Measurements from ENCODE around the gene CNTNAP5. TPM values are rescaled to one million over a fixed set of nuclear protein-coding genes. Genes with fewer than 3 reads are reported as not detected.

CNTNAP5 gene
- total and polyA plus RNA-seq, 2 donors (not counting 3 experiments of a cell fraction or from before 2014, with no cell fraction given) = not detected

GRCh38 chr2:124437811-124438210 is 412.7 kb downstream of the CNTNAP5 start:
- no peak overlapping the region for H2AFZ ChIP-seq (ENCODE audit: low read depth, low read length)
- ChIA-PET POLR2A (no interaction called here), CTCF (no interaction called here)
- no peak overlapping the region for H3K27ac ChIP-seq (ENCODE audit: insufficient read depth, low read depth, low read length)
- TF ChIP-seq POLR2AphosphoS5 (IDR thresholded peaks at IDR 0.05; ENCODE audit: insufficient read depth, low read depth, low read length) = no peak
- TF ChIP-seq MYC (IDR thresholded peaks at IDR 0.05; ENCODE audit: low read depth, low read length) = no peak
- no peak for TF ChIP-seq EZH2 (IDR thresholded peaks at IDR 0.05; ENCODE audit: borderline replicate concordance, low read depth, low read length, severe bottlenecking)
- no peak for TF ChIP-seq JUN (IDR thresholded peaks at IDR 0.05; ENCODE audit: borderline replicate concordance, insufficient read depth, insufficient read length, low read depth)
- dilution Hi-C loops (cut with MboI; ENCODE audit: extremely low pct_ligation_motif_present, low sequenced_read_pairs) (no loop called here), intact Hi-C loops (cut with micrococcal nuclease) (no loop called here)
- BruUV-seq (replicated peaks) = no TSS peak
- no peaks in the 10 kb centered on the region for H3K79me2 ChIP-seq (ENCODE audit: control insufficient read depth, insufficient read depth, low read length)
- no peak overlapping the region for H3K4me3 ChIP-seq (replicated peaks in 1 of 3; ENCODE audit: insufficient read depth in 1 of 3, low read depth in 1 of 3, low read length in 3 of 3)
- H3K36me3 ChIP-seq (ENCODE audit: control insufficient read depth in 2 of 2, extremely low read depth in 1 of 2, insufficient read depth in 2 of 2, low read length in 2 of 2) = no peaks in the 10 kb centered on the region
- no peaks in the 10 kb centered on the region for H3K4me1 ChIP-seq (ENCODE audit: control insufficient read depth, extremely low read depth, insufficient read depth, low read length)
- no peak overlapping the region for H3K4me2 ChIP-seq (ENCODE audit: insufficient read depth, low read length)
- H3K9ac ChIP-seq (replicated peaks; ENCODE audit: extremely low read depth, insufficient read depth, low read length) = no peak overlapping the region
- H3K9me3 ChIP-seq (replicated peaks; ENCODE audit: control insufficient read depth, insufficient read depth, low read length) = peaks cover 5% of the 10 kb centered on the region
- H4K20me1 ChIP-seq (replicated peaks; ENCODE audit: control insufficient read depth, extremely low read depth, insufficient read depth, low read length) = no peaks in the 10 kb centered on the region
- DNase-seq (ENCODE audit: low read depth, low spot score) (no peak), FAIRE-seq (no peak)
- H3K27me3 ChIP-seq (ENCODE audit: control insufficient read depth in 2 of 2, insufficient read depth in 2 of 2, low read length in 2 of 2) = no peaks in the 10 kb centered on the region
- H3K9me1 ChIP-seq (replicated peaks; ENCODE audit: control insufficient read depth, extremely low read depth, insufficient read depth, low read length) = no peaks in the 10 kb centered on the region

- H3K4me3 ChIP-seq (replicated peaks in 1 of 3; ENCODE audit: insufficient read depth in 1 of 3, low read depth in 1 of 3, low read length in 3 of 3) = no peak overlapping the region
- FAIRE-seq (no peak), DNase-seq (ENCODE audit: low read depth, low spot score) (no peak)
- no peaks in the 10 kb centered on the region for H3K4me1 ChIP-seq (ENCODE audit: control insufficient read depth, extremely low read depth, insufficient read depth, low read length)
- no peaks in the 10 kb centered on the region for H3K9me3 ChIP-seq (replicated peaks; ENCODE audit: control insufficient read depth, insufficient read depth, low read length)
- CTCF ChIA-PET = interaction anchor here (0.7 kb wide), 1 partner anchor 1232 kb away, joined by 3 read pairs; no protein-coding TSS in a partner anchor
- H3K4me2 ChIP-seq (ENCODE audit: insufficient read depth, low read length) = no peak overlapping the region
- no peaks in the 10 kb centered on the region for H3K36me3 ChIP-seq (ENCODE audit: control insufficient read depth in 2 of 2, extremely low read depth in 1 of 2, insufficient read depth in 2 of 2, low read length in 2 of 2)
- no peak overlapping the region for H2AFZ ChIP-seq (ENCODE audit: low read depth, low read length)
- H3K27me3 ChIP-seq (ENCODE audit: control insufficient read depth in 2 of 2, insufficient read depth in 2 of 2, low read length in 2 of 2) = no peaks in the 10 kb centered on the region
- dilution Hi-C loops (cut with MboI; ENCODE audit: extremely low pct_ligation_motif_present, low sequenced_read_pairs) (no loop called here), intact Hi-C loops (cut with micrococcal nuclease) (no loop called here)
- no peak for TF ChIP-seq POLR2AphosphoS5 (IDR thresholded peaks at IDR 0.05; ENCODE audit: insufficient read depth, low read depth, low read length)
- no peak for TF ChIP-seq CTCF (IDR thresholded peaks at IDR 0.05; ENCODE audit: extremely low read depth in 1 of 2, insufficient read depth in 1 of 2, low read depth in 1 of 2, low read length in 2 of 2)
- TF ChIP-seq MAX (IDR thresholded peaks at IDR 0.05; ENCODE audit: insufficient read depth, insufficient read length) = no peak
- TF ChIP-seq GATA2 (IDR thresholded peaks at IDR 0.05; ENCODE audit: insufficient read depth, insufficient read length, low read depth, low read length) = no peak
- TF ChIP-seq POLR2A (IDR thresholded peaks at IDR 0.05; ENCODE audit: low read depth, low read length) = no peak
- TF ChIP-seq MYC (IDR thresholded peaks at IDR 0.05; ENCODE audit: low read depth, low read length) = no peak
- TF ChIP-seq EZH2 (IDR thresholded peaks at IDR 0.05; ENCODE audit: borderline replicate concordance, low read depth, low read length, severe bottlenecking) = no peak
- TF ChIP-seq FOS (IDR thresholded peaks at IDR 0.05; ENCODE audit: borderline replicate concordance, insufficient read depth, low read length) = no peak
- TF ChIP-seq JUN (IDR thresholded peaks at IDR 0.05; ENCODE audit: borderline replicate concordance, insufficient read depth, insufficient read length, low read depth) = no peak
- POLR2A ChIA-PET = no interaction called here
- BruUV-seq (replicated peaks) = no TSS peak
- H3K79me2 ChIP-seq (ENCODE audit: control insufficient read depth, insufficient read depth, low read length) = no peaks in the 10 kb centered on the region
- H3K9ac ChIP-seq (replicated peaks; ENCODE audit: extremely low read depth, insufficient read depth, low read length) = no peak overlapping the region
- H4K20me1 ChIP-seq (replicated peaks; ENCODE audit: control insufficient read depth, extremely low read depth, insufficient read depth, low read length) = no peaks in the 10 kb centered on the region
- H3K9me1 ChIP-seq (replicated peaks; ENCODE audit: control insufficient read depth, extremely low read depth, insufficient read depth, low read length) = no peaks in the 10 kb centered on the region
- no peak overlapping the region for H3K27ac ChIP-seq (ENCODE audit: insufficient read depth, low read depth, low read length)
These were observed 425.4 kb downstream of the CNTNAP5 start for GRCh38 chr2:124450481-124450880.

All from endothelial cell of umbilical vein (primary cell).